Adrenal gland (tissue), 5 donors: ENCODE data around the gene AKAP1.

ENCODE experiments used
- CTCF ChIP-seq, 6 experiments: fragments of 450-650 bp in 4 of 6; fragments of 200-600 bp in 2 of 6; sonication (generic) in 1 of 6; IDR thresholded peaks; 1 replicate in 5 of 6; 2 replicates in 1 of 6; pipeline versions ENCODE4 v1.5.1 to v1.8.0; 2016 to 2021; ENCODE audit warnings: antibody characterized with exemption in 6 of 6, mild to moderate bottlenecking in 2 of 6, moderate library complexity in 1 of 6
- POLR2A ChIP-seq, 2 donors: fragments of 450-650 bp; IDR thresholded peaks; one replicate each; pipeline ENCODE4 v1.6.1; 2017; ENCODE audit warnings: antibody characterized with exemption in 2 of 2, mild to moderate bottlenecking in 2 of 2, moderate library complexity in 1 of 2
- donor health status: DM: no; HTN: no; CAD: no.

GRCh38 chr17:57040571-57040970 is 44.5 kb upstream of the AKAP1 start:
- TF ChIP-seq CTCF (IDR thresholded peaks at IDR 0.05) (no peak), POLR2A (IDR thresholded peaks at IDR 0.05) (no peak)
